HG03064 (cell line): ENCODE results near the gene IGSF8.

Experiments
- ATAC-seq: cut with Tn5 transposase; IDR thresholded peaks from one replicate; pipeline ENCODE4 v1.9.1; 2021; ENCODE audit warnings: low read depth; ENCODE audit not compliant: unreplicated experiment

IGSF8 gene

DNA sequence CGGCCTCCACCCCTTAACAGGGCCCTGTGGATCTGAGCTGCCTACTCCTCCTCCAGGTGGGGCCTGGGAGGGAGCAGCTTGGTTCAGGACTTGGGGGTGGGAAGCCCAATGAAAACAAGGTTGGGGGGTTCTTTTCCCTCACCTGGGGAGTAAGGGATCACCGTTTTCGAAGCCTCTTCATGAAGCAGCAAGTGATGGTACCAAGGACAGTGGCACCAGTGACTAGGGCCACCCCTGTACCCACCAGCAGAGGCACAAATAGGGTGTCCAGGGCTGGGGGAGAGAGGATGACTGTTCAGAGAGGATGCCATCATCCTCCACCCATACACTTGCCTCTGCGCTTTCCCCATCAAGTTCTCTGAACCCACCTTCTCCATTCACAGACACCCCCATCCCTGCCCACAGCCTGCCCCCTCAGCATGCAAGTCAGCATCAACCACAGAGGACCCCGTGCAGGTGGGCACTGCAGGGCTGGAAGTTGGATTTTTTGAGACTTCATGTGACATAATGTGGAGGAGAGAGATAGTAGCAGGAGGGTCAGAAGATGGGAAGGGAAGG lies 6.7 kb downstream of the IGSF8 start:
- ATAC-seq: no peak

GRCh38 chr1:160090760-160091159 lies 7.7 kb downstream of the IGSF8 start:
- no peak for ATAC-seq

GRCh38 chr1:160089883-160090282 lies 8.5 kb downstream of the IGSF8 start:
- no peak for ATAC-seq

- ATAC-seq: no peak
These were observed 11.2 kb downstream of the IGSF8 start for GRCh38 chr1:160087118-160087662.

GRCh38 chr1:160086456-160086892 lies 11.9 kb downstream of the IGSF8 start:
- ATAC-seq: no peak

- no peak for ATAC-seq
These were observed 12.5 kb downstream of the IGSF8 start for GRCh38 chr1:160085686-160086455.

GRCh38 chr1:160084771-160085321 lies 13.6 kb downstream of the IGSF8 start:
- no peak for ATAC-seq

GRCh38 chr1:160083968-160084770 lies 14.2 kb downstream of the IGSF8 start:
- peak; percentile 69 for ATAC-seq

DNA sequence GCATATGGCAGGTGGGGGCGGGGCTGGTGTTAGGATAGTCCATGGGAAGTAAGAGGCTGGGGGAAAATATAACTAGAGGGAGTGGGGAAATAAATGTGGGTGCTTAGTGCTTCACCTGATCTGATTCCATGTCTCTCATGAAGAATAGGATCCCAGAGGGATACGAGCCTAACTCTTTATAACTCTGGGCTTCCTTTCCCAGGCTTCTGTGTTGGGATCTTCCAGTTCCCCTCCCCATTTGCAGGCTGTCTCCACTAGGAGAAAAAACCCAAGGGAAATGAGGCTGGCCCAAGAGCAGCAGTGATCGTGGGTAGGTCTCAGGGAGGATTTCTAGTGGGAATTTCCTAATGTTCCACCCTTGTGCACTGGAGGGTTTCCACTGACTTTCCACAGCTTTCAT lies 15.5 kb downstream of the IGSF8 start:
- no peak for ATAC-seq

DNA sequence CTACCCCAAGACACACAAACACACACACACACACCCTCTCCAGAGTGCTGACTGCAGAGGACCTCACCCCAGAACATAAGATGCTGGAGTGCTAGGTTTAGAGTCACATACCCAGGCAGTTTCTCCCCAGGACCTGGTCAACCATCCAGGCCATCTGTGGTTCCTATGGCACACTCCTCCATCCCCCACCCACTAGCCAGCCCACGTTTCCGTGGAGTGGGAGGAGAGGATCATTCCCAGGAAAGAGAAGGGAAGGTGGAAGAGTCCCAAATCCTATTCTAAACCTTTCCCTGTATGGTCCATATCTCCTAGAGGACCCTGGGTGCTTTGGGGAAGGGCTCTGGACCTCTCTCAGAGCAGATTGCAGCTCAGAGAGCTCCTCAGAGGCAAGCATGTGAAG lies 15.9 kb downstream of the IGSF8 start:
- no peak for ATAC-seq

DNA sequence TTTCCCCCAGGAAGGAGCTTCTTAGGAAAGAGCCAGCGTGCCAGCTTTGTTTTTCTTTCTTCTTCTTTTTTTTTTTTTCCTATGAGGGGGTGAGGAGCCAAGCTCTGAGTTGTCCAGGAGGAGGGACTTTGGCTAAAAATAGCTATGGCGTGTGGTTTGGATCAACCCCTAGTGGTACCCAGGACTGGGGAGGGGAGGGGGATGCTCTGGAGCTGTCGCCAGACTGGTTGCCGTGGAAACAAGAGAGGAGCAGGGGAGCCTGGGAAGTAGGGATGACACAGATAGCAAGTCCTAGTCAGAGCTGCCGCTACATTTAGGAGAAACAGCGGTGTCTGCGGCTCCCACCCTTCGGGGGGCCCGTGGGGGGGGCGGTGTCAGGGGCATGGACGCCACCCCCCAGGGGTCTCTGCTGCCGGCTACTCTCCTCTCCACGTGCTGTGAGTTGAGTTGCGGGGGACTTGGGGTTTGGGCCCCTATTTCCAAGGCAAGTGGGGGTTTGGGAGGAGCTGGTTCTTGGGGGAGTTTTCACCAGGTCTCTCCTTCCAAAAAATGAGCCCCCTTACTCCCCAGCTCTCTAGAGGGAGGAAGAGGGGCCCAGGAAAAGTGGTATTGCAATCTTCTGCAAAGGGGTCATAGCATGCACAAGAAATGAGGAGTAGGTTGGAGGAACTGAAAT lies 17.0 kb downstream of the IGSF8 start, which contains the start of gene KCNJ9:
TSS of gene KCNJ9 (plus strand) at position 278 of the 676 bp plus-strand sequence. CDS start 2,493 bp downstream, outside the sequence.
- ATAC-seq: no peak

- no peak for ATAC-seq
These were observed 17.9 kb downstream of the IGSF8 start for GRCh38 chr1:160080381-160081100.

DNA sequence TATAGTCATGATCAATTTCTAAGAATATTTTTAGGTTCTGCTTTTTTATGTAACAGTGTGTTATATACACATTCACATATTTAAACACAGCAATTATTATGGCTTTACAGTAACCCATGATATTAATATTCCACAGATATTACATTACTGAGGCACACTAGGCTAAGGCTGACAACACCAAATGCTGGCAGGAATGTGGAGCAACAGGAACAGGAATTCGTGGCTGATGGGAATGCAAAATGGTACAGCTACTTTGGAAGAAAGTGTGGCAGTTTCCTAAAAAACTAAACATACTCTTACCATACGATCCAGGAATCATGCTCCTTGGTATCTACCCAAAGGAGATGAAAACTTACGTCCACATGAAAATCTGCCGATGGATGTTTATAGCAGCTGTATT lies 19.0 kb downstream of the IGSF8 start:
- ATAC-seq: no peak

- ATAC-seq: no peak
These were observed 19.8 kb downstream of the IGSF8 start for GRCh38 chr1:160078512-160079195.

- no peak for ATAC-seq
These were observed 20.9 kb downstream of the IGSF8 start for GRCh38 chr1:160077486-160077885.

GRCh38 chr1:160076295-160076694 lies 22.1 kb downstream of the IGSF8 start:
- ATAC-seq: no peak

DNA sequence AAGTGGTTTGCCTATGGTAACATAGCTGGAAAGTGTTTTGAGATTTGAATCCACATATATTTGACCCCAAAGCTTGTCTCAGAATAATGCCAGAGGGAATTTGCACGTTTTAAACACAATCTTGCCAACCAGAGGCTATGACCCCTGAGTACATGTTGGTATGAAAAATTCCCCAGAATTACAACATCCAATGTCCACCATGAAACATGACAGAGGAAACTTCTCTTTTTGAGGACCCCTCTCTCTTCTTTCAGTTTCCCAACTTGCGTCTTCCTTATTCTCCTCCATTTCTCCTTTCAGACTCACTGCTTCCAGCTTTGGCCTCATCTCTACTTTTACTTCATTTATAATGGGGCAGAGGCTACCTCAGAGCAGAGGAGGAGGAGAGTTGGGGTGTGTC lies 22.6 kb downstream of the IGSF8 start:
- no peak for ATAC-seq

DNA sequence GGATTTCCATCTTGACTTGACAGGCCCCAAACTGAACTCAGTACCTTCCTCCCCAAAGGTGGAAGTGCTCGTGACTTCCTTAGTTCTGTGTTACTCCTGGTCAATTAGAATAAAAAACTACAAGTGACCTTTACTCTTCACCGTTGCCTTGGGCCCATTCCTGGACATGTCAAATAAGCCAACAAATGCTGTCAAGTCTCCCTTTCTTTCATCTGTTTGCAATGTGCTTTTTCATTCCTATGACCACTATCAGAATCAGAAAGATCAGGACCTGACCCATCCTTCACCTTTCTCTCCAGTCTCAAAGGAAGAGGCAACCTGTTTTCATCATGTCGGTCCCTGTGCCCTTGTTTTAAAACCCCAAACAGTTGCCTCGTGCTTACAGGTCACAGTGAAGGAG lies 23.6 kb downstream of the IGSF8 start:
- no peak for ATAC-seq

- no peak for ATAC-seq
These were observed 27.1 kb downstream of the IGSF8 start for GRCh38 chr1:160071289-160071688.
